Panc1 (cell line): ENCODE measurements around the gene KAT6B.

ENCODE experiments used
- POLR2AphosphoS5 ChIP-seq: IDR thresholded peaks from 2 replicates; pipeline ENCODE4 v1.6.1; 2012; ENCODE audit warnings: mild to moderate bottlenecking, low read depth, low read length, moderate library complexity
- SIN3A ChIP-seq: IDR thresholded peaks from 2 replicates; pipeline ENCODE4 v1.6.1; 2012; ENCODE audit warnings: low read depth, mild to moderate bottlenecking, low read length, moderate library complexity, borderline replicate concordance; ENCODE audit not compliant: insufficient read depth
- TCF7L2 ChIP-seq: IDR thresholded peaks from 2 replicates; pipeline ENCODE4 v1.6.1; 2011; ENCODE audit warnings: mild to moderate bottlenecking, low read depth, low read length, inconsistent platforms
- TF ChIP-seq, protein P1 (sequence below): fragments of 450-650 bp; IDR thresholded peaks from 2 replicates; pipeline ENCODE4 v1.5.1; 2017; ENCODE audit warnings: mild to moderate bottlenecking
- TF ChIP-seq, protein P2 (sequence below), 2 experiments: IDR thresholded peaks; 2 replicates each; pipeline ENCODE4 v1.6.1; 2011 to 2012; ENCODE audit warnings: low read depth in 2 of 2, control low read depth in 1 of 2, low read length in 1 of 2, mild to moderate bottlenecking in 1 of 2, moderate library complexity in 1 of 2; ENCODE audit not compliant: insufficient read depth in 1 of 2

DNA sequence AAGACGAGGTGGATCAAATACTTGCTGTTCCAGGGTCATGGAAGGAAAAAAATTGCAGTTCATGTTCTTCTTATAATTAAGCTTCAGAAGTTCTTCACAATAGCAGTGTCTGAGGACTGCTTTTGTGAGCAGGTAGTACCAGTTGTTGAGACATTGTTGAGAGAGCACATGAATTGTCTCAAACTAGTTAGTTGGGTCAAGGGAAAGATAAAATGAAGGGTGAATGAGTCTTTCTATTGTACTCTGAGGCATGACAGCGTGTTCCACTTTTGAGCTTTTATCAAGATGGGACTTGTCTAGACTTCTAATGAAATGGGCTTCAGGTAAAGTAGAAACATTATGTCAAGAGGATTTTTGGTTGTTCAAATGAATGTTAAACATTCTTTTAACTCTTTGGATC is 26.0 kb downstream of the KAT6B start:
- TF ChIP-seq, protein P1, sequence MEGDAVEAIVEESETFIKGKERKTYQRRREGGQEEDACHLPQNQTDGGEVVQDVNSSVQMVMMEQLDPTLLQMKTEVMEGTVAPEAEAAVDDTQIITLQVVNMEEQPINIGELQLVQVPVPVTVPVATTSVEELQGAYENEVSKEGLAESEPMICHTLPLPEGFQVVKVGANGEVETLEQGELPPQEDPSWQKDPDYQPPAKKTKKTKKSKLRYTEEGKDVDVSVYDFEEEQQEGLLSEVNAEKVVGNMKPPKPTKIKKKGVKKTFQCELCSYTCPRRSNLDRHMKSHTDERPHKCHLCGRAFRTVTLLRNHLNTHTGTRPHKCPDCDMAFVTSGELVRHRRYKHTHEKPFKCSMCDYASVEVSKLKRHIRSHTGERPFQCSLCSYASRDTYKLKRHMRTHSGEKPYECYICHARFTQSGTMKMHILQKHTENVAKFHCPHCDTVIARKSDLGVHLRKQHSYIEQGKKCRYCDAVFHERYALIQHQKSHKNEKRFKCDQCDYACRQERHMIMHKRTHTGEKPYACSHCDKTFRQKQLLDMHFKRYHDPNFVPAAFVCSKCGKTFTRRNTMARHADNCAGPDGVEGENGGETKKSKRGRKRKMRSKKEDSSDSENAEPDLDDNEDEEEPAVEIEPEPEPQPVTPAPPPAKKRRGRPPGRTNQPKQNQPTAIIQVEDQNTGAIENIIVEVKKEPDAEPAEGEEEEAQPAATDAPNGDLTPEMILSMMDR = no peak
- TF ChIP-seq, protein P2, sequence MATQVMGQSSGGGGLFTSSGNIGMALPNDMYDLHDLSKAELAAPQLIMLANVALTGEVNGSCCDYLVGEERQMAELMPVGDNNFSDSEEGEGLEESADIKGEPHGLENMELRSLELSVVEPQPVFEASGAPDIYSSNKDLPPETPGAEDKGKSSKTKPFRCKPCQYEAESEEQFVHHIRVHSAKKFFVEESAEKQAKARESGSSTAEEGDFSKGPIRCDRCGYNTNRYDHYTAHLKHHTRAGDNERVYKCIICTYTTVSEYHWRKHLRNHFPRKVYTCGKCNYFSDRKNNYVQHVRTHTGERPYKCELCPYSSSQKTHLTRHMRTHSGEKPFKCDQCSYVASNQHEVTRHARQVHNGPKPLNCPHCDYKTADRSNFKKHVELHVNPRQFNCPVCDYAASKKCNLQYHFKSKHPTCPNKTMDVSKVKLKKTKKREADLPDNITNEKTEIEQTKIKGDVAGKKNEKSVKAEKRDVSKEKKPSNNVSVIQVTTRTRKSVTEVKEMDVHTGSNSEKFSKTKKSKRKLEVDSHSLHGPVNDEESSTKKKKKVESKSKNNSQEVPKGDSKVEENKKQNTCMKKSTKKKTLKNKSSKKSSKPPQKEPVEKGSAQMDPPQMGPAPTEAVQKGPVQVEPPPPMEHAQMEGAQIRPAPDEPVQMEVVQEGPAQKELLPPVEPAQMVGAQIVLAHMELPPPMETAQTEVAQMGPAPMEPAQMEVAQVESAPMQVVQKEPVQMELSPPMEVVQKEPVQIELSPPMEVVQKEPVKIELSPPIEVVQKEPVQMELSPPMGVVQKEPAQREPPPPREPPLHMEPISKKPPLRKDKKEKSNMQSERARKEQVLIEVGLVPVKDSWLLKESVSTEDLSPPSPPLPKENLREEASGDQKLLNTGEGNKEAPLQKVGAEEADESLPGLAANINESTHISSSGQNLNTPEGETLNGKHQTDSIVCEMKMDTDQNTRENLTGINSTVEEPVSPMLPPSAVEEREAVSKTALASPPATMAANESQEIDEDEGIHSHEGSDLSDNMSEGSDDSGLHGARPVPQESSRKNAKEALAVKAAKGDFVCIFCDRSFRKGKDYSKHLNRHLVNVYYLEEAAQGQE (IDR thresholded peaks at IDR 0.05; ENCODE audit: insufficient read depth in 1 of 2, low read depth in 2 of 2, low read length in 1 of 2) = no peak
- no peak for TF ChIP-seq POLR2AphosphoS5
- no peak for TF ChIP-seq TCF7L2
- TF ChIP-seq SIN3A = no peak
